Measurements from ENCODE around the gene DIAPH1. TPM values are rescaled to one million over a fixed set of nuclear protein-coding genes. Genes with fewer than 3 reads are reported as not detected.

DIAPH1 gene
- total RNA-seq, 6 experiments from 2014 or later: 105 to 119 (median 109) TPM

DNA sequence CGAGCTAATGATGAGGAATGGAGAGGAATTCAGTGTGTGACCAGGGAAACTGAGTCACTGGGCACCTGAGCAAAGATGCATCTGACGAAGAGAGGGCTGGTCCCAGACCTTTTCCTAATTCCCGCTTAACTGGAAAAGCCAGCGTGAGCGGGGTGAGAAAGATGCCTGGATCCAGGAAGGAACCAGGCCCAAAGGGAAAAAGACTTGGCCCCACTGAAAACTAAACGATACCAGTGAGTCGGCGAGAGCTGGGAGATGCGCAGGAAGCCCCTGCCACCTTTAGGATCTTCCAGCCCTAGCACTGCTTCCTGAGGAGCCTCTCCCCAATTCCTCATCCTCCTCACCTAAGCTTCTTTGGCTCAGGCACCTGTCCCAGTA, 32.9 kb upstream of the DIAPH1 start:
- Mint-ChIP-seq H3K4me3 (peak overlapping the region; percentile 94), H3K36me3 (ENCODE audit: low read depth) (peaks cover 46% of the 10 kb centered on the region), H3K4me1 (ENCODE audit: low read depth) (peaks cover 49% of the 10 kb centered on the region), H3K27ac (no peak overlapping the region), H3K9me3 (no peaks in the 10 kb centered on the region), H3K27me3 (ENCODE audit: insufficient read depth) (no peaks in the 10 kb centered on the region; the same call in 1 of the 2 replicates)
- TF ChIP-seq, protein P1, sequence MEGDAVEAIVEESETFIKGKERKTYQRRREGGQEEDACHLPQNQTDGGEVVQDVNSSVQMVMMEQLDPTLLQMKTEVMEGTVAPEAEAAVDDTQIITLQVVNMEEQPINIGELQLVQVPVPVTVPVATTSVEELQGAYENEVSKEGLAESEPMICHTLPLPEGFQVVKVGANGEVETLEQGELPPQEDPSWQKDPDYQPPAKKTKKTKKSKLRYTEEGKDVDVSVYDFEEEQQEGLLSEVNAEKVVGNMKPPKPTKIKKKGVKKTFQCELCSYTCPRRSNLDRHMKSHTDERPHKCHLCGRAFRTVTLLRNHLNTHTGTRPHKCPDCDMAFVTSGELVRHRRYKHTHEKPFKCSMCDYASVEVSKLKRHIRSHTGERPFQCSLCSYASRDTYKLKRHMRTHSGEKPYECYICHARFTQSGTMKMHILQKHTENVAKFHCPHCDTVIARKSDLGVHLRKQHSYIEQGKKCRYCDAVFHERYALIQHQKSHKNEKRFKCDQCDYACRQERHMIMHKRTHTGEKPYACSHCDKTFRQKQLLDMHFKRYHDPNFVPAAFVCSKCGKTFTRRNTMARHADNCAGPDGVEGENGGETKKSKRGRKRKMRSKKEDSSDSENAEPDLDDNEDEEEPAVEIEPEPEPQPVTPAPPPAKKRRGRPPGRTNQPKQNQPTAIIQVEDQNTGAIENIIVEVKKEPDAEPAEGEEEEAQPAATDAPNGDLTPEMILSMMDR (IDR thresholded peaks at IDR 0.05): no peak
- no peak for DNase-seq

DNA sequence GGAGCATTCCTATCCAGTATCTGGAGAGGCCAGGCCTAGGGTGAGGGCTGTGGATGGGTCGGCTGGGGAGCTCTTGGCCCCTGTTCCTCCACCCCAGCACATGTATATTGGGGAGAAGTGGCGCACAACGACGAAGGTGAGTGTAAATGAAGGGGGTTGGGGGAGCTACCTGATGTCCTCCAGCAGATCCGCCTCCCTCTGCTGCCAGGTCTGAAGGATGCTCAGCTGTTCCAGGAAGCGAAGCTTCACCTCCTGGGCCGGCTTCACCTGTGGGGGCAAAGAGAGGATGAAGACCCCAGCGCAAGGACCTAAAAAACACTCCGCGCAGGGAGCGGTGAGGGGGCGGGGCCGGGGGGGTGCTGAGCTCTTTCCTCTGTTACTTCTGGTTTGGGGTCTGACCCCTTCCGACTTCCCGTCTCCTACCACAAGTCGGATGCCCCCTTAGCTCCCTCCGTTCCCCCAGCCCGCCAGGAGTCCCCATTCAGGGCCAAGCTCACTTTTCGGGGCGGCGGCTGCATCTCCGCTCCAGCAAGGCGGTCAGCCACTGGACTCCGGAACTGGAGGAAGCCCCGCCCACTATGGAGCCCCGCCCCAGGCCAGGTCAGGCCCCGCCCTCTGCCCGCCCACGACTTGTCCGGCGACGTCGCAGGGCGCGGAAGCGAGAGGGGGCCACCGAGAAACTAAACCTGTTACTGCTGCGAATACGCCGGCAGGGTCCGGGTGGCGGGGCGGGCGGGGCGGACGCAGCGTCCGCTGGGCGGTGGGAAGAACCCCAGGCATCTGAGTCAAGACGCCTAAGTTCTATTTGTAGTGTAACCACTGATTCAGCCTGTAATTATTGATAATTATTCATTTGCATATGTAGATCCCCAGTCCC, 32.3 kb upstream of the DIAPH1 start, which contains the start of gene FCHSD1:
Gene FCHSD1 (minus strand): TSS at position 568 of the 877 bp plus-strand sequence. CDS start 50 bp downstream, at position 518.
- TF ChIP-seq, protein P1 (IDR thresholded peaks at IDR 0.05): no peak
- no peaks in the 10 kb centered on the region for H3K9me3 Mint-ChIP-seq
- peak within 1 kb of the TSS; percentile 83 for H3K27ac Mint-ChIP-seq
- peak; percentile 69 for DNase-seq
- peaks cover 48% of the 10 kb centered on the region for H3K4me1 Mint-ChIP-seq (ENCODE audit: low read depth)
- H3K4me3 Mint-ChIP-seq: peak within 1 kb of the TSS; percentile 94
- H3K36me3 Mint-ChIP-seq (ENCODE audit: low read depth): peaks cover 42% of the 10 kb centered on the region
- H3K27me3 Mint-ChIP-seq (ENCODE audit: insufficient read depth): no peaks in the 10 kb centered on the region; the same call in 1 of the 2 replicates

DNA sequence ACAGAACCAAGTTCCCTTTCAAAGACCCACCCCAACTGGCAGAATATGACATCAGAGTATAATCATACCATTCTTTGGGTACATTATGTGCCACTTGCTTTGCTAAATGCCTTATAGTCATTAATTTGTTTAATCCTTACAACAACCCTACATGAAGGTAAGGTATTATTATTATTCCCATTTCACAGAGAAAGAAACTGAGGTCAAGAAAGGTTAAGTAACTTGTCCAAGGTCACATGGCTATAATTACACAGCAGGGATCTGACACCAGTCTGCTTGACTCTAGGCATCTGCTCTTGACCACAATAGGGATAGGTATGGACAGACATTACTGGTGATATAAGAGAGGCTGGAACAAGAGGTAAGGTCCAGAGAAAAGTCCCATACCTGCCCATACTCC, 31.2 kb upstream of the DIAPH1 start:
- Mint-ChIP-seq H3K36me3 (ENCODE audit: low read depth) (peaks cover 34% of the 10 kb centered on the region), H3K4me1 (ENCODE audit: low read depth) (peaks cover 44% of the 10 kb centered on the region), H3K4me3 (peak overlapping the region; percentile 94), H3K9me3 (no peaks in the 10 kb centered on the region), H3K27me3 (ENCODE audit: insufficient read depth) (no peaks in the 10 kb centered on the region; the same call in 1 of the 2 replicates), H3K27ac (no peak overlapping the region)
- TF ChIP-seq, protein P1 (IDR thresholded peaks at IDR 0.05): no peak
- DNase-seq: no peak

DNA sequence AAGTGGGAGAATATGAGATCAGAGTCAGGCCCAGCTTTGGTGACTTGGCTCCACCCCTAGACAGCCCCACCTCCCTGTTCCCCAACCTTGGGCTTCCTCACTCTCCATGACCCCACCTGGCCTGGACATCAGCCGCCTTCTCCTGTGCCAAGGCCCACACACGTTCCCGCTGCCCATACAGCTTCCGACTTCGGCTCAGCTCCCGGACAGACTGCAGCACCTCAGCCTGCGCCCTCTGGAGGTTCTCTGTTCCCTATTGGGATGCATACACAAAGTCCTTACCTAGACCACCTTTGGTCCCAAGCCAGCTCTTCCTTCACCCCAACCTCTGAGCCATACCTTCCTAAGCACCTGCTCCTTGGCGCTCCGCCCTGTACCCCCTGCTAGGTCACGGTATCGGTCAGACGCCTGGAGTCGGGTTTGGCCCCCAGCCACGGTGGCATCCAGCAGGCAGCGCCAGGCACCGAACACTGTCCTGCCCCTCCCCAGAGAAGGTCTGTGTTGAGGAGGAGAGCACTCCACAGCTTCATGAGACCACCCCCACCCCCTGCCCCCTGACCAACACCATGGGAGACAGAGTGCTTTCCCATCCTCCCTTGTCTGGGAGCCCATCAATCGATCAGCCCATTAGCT, 30.4 kb upstream of the DIAPH1 start:
- Mint-ChIP-seq H3K27ac (no peak overlapping the region), H3K9me3 (no peaks in the 10 kb centered on the region)
- TF ChIP-seq, protein P1 (IDR thresholded peaks at IDR 0.05): no peak

DNA sequence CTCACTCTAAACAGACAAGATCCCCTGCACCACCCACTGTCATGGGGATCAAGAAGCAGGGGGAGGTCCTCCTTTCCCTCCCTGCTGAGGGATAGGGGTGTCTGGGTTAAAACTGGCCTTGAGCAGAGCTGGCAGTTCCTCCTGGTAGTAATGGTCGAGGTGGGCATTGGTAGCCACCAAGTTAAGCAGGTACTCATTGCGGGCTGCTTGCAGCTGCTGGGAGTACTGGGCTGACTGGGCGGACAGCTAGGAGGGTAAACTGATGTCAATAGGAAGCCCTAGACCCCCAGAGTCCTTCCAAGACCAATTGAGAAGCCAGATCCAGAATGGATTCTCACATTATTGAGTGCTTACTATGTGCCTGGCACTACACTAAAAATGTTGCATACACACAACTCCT, 29.1 kb upstream of the DIAPH1 start:
- H3K4me3 Mint-ChIP-seq: no peak overlapping the region

More for the DNA sequence above, 30.4 kb upstream of the DIAPH1 start:
- peaks cover 36% of the 10 kb centered on the region for H3K4me1 Mint-ChIP-seq (ENCODE audit: low read depth)
- no peaks in the 10 kb centered on the region; the same call in 1 of the 2 replicates for H3K27me3 Mint-ChIP-seq (ENCODE audit: insufficient read depth)
- peaks cover 34% of the 10 kb centered on the region for H3K36me3 Mint-ChIP-seq (ENCODE audit: low read depth)
- no peak overlapping the region for H3K4me3 Mint-ChIP-seq
- no peak for DNase-seq

More for the DNA sequence above, 29.1 kb upstream of the DIAPH1 start:
- Mint-ChIP-seq H3K4me1 (ENCODE audit: low read depth) (peaks cover 23% of the 10 kb centered on the region), H3K36me3 (ENCODE audit: low read depth) (peaks cover 23% of the 10 kb centered on the region), H3K9me3 (no peaks in the 10 kb centered on the region), H3K27me3 (ENCODE audit: insufficient read depth) (no peaks in the 10 kb centered on the region; the same call in 1 of the 2 replicates), H3K27ac (no peak overlapping the region)
- DNase-seq: no peak
- TF ChIP-seq, protein P1 (IDR thresholded peaks at IDR 0.05): no peak
